ENCODE data around the gene ZNF480. TPM values are rescaled to one million over a fixed set of nuclear protein-coding genes. Genes with fewer than 3 reads are reported as not detected.
"Not testable (repeated sequence)": the region's sequence is repeated elsewhere in the genome, so short reads cannot be mapped to it uniquely, and the experiment has no call there.

Gene ZNF480
- total RNA-seq, 2 donors from 2014 or later: 12.1 to 14.0 TPM

DNA sequence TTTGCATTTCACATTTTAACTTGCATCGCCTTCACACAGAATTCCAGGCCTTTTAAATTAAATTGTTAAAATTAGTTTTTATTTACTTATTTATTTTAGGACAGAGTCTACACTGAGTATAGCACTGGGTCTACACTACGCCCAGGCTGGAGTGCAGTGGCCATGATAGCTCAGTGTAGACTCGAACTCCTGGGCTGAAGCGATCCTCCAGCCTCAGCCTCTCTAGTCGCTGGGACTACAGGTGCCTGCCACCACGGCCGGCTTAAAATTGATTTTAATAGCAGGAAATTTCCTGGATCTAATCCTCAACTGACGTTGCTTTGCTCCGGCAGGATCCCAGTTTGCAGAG lies 38.8 kb downstream of the ZNF480 start:
- no peak for DNase-seq
- intact Hi-C loops (cut with DNase I, micrococcal nuclease): no loop called here
- ATAC-seq: no peak

GRCh38 chr19:52336117-52336790 lies 39.3 kb downstream of the ZNF480 start, which contains the start of gene ZNF610:
Gene ZNF610 (plus strand): TSS chr19:52336243. CDS start chr19:52349173, 12,930 bp downstream.
- intact Hi-C loops (cut with DNase I, micrococcal nuclease): no loop called here
- peak; percentile 100 for ATAC-seq
- DNase-seq: peak; percentile 81 to 90

DNA sequence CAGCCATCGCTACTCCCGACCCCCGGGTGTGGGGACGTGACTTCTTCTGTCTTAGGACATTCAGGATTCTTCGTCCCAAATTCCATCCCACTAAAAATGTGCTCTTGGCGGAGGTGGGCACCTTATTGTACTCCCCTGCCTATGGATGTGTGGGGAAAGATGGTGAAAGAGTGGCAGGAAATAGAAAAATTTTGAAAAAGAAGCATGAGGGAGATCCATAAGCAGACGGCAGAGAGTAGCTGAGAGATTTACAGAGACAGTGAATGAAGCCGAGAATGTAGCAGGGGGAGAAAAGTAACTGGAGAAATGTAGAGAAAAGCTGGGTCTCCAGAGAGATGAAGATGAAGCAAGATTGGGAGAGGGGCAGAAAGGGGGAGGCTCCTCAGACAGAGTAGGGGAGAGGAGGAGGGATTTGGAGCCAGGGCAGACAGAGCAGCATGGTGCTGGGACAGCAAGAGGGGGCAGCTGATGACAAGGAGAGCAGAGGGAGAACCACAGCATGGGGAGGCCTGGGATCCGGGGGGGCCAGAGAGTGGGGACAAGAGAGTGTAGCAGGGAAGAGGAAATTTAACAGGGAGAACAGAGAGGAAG lies 39.9 kb downstream of the ZNF480 start:
- peak; percentile 9 for ATAC-seq
- intact Hi-C loops (cut with DNase I, micrococcal nuclease): no loop called here
- no peak for DNase-seq

DNA sequence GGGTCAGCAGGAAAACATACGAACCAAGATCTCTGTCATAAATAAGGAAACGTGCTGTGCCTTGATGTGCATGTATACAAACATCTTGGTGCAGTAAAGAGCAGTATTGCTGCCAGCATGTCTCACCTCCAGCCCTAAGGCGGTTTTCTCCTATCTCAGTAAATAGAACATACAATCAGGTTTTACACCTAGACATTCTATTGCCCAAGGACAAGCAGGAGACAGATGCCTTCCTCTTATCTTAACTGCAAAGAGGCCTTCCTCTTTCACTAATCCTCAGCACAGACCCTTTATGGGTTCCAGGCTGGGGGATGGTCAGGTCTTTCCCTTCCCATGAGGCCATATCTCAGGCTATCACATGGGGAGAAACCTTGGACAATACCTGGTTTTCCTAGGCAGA lies 42.1 kb downstream of the ZNF480 start:
- ATAC-seq; intact Hi-C loops (cut with DNase I, micrococcal nuclease); DNase-seq: not testable (repeated sequence)

- intact Hi-C loops (cut with DNase I, micrococcal nuclease): no loop called here
- DNase-seq: peak in 1 of 2 donors; percentile 16
- ATAC-seq: no peak
Observed at GRCh38 chr19:52343548-52343947, 46.6 kb downstream of the ZNF480 start.

DNA sequence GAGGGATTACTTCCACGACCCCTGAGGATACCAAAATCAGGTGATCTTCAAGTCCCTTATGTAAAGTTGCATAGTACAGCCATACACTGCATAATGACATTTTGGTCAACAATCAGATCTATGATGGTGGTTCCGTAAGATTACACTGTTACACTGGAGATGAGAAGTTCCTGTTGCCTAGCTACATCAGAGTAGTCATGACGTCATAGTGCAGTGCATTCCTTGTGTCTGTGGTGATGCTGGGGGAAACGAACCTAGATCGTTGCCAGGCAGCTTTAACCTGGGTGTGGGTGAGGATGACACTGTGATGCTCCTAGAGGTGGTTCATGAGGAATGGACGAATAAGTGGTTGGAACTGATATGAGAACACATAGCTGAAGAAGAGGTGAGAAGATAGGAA lies 48.2 kb downstream of the ZNF480 start:
- DNase-seq (no peak), ATAC-seq (no peak)
- intact Hi-C loops (cut with DNase I, micrococcal nuclease): no loop called here

GRCh38 chr19:52351512-52351911 lies 54.5 kb downstream of the ZNF480 start:
- DNase-seq (no peak), ATAC-seq (no peak)
- intact Hi-C loops (cut with DNase I, micrococcal nuclease): no loop called here

- intact Hi-C loops (cut with DNase I, micrococcal nuclease): no loop called here
- DNase-seq (no peak), ATAC-seq (no peak)
Observed at GRCh38 chr19:52366414-52366824, 69.5 kb downstream of the ZNF480 start.

DNA sequence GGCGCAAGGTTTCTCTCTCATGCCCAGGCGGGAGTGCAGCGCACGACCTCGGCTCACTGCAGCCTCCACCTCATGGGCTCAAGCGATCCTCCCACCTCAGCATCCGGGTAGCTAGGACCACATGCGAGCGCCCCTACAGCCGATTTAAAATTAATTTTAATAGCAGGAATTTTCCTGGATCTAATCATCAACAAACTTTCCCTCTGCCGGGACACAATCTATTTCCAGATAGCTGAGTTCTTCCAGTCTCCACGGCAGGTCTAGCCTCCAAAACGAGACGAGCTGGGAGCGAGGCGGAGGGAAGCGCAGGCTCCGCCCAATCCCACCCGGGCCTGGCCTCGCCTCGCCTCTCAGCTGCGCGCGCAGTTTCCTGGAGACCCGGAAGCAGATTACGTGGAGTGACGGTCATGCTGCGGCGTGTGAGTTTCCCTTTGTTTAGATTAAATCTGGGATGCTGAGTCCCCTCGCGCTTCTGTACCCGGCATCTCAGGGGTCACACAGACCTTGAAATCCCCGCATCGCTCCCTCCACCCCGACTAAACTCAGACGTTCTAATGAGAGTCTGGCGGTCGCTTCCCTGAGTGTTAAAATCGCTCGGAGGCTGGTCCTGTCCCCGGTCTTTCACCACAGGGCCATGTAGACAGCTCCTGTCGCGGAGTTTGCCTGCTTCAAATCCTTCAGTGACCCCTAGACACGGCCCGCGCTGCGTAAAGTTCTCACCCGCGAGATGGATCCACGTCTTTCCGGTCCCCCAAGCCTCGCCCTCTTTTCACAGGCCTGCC lies 72.8 kb downstream of the ZNF480 start, which contains the start of gene ZNF880:
ZNF880 (plus strand) TSS at position 365 of the 782 bp plus-strand sequence; CDS start at position 408, 43 bp downstream.
- DNase-seq (peak; percentile 87 to 93), ATAC-seq (peak; percentile 100)
- intact Hi-C loops (cut with DNase I, micrococcal nuclease): no loop called here

DNA sequence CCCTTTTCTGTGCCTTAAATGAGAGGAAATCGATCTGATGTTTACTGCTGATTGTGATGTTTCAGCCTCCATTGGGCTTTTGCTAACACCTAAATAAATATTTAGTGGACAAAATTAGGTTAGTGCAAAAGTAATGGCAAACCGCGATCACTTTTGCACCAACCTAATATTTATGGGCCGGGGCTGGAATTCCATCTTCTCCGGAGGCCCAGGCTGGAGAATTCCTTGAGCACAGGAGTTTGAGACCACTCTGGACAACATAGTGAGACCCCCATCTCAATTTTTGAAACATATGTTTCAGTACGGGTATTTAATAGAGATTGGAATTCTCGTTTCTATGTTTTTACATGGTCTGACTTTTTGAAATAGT lies 73.4 kb downstream of the ZNF480 start:
- DNase-seq (no peak), ATAC-seq (no peak)
- intact Hi-C loops (cut with DNase I, micrococcal nuclease): no loop called here

Small RNA genes within 50 kb of the gene (microRNA-seq; reads per million reads assigned to microRNA genes)
- 5.3 to 6.8 reads per million in 2 donors for gene MIR643

Other genes with a start within 250 kb of the ZNF480 start
- 1 to 10 TPM; 8.4 to 9.6 TPM for gene ZNF432, start 248.3 kb upstream of the ZNF480 start, total RNA-seq
- gene ZNF841, start 201.4 kb upstream of the ZNF480 start, total RNA-seq: 10 to 100 TPM; 14.9 to 17.9 TPM
- gene ZNF616, start 157.2 kb upstream of the ZNF480 start, total RNA-seq: 1 to 10 TPM; 7.1 to 9.2 TPM
- gene ZNF836, start 125.5 kb upstream of the ZNF480 start, total RNA-seq: 10 to 100 TPM; 10.5 to 15.4 TPM
- gene PPP2R1A, start 107.1 kb upstream of the ZNF480 start, total RNA-seq: 100 to 1,000 TPM; 262 to 281 TPM
- 10 to 100 TPM in 1 of 2 donors, 1 to 10 TPM in 1; 7.8 to 11.4 TPM for gene ZNF766, start 27.6 kb upstream of the ZNF480 start, total RNA-seq
- gene ZNF610, start 39.1 kb downstream of the ZNF480 start, total RNA-seq: 1 to 10 TPM in 1 of 2 donors, under 1 TPM in 1; 0.79 to 1.1 TPM
- 10 to 100 TPM in 1 of 2 donors, 1 to 10 TPM in 1; 5.6 to 10.3 TPM for gene ZNF880, start 72.8 kb downstream of the ZNF480 start, total RNA-seq
- gene ZNF528, start 100.7 kb downstream of the ZNF480 start, total RNA-seq: 10 to 100 TPM in 1 of 2 donors, 1 to 10 TPM in 1; 9.5 to 13.6 TPM
- not detected for gene ZNF534, start 132.0 kb downstream of the ZNF480 start, total RNA-seq
- gene ZNF578, start 156.4 kb downstream of the ZNF480 start, total RNA-seq: under 1 TPM in 1 of 2 donors, not detected in 1; 0.42 TPM
- gene ZNF808, start 230.5 kb downstream of the ZNF480 start, total RNA-seq: 10 to 100 TPM; 34.9 to 35.7 TPM